T-helper 1 cell (primary cell): ENCODE results near the gene WWC2.
A peak's percentile ranks its signal among the peaks of the same experiment; 100 is the strongest.

Source experiments
- DNase-seq, 5 donors: peaks; one replicate each; pipeline ENCODE4 v3.0.0-alpha.2; 2012 to 2020

WWC2 gene

DNA sequence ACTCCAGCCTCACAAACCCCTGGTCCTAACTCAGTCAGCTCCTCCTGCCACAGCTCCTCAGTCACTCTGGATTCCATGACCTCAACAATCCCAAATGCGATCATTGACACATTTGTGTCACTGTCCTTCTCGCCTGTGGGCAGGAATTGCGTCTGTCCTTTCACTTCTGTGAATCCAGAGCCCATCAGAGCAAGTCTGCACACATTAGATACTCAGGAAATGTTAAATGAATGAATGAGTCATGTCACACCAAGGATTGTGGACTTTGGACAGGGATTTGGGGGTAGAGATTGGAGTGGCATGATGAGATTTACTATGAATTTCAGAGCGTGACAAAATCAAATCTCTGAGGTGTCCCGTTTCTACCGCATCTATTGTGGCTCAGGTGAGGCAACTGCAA is 234.9 kb downstream of the WWC2 start:
- no peak for DNase-seq

DNA sequence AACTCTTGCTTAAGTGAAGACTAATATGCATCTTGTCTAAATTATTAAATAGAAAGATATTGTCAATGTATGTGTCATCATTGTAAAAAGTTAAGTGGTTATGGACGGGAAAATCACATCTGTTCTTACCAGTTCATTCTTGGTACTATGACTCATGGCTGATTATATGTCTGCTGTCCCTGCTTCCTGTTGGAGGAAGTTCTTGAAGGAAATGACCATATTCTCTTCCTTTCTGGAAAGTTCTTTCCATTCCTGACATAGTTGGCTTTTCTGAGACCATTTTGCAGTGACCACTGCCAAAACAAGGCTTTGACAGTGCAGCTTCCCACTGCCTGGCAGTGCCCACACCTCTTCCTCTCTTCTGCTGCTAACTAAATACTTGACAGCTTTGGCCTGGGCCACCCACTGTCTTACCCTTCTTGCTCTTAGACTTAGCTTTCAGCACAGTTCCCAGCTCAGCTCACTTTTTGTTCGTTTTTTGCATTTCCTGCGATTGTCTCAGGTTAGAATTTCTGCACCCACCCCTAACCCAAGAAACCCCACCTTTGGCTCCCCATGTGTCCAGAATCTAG is 236.4 kb downstream of the WWC2 start:
- peak in 1 of 5 donors; percentile 38 for DNase-seq

DNA sequence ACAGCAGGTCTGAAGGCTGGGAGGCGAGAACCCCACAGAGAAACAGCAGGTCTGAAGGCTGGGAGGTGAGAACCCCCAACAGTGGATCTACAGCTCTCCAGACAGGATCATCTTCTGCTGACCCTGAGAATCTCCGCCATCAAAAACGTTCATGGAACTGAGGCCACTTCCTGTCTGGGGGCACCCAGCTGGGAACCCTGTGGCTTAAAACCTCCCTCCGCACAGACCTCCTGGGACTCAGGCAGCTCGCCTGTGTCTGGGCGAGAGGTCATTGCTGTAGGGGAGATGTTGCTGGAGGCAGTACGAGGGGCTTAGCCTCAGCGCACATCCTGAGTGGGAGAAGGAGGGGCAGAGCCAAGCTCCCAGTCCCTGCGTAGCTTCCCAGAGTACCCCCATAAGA is 238.3 kb downstream of the WWC2 start:
- no peak for DNase-seq

DNA sequence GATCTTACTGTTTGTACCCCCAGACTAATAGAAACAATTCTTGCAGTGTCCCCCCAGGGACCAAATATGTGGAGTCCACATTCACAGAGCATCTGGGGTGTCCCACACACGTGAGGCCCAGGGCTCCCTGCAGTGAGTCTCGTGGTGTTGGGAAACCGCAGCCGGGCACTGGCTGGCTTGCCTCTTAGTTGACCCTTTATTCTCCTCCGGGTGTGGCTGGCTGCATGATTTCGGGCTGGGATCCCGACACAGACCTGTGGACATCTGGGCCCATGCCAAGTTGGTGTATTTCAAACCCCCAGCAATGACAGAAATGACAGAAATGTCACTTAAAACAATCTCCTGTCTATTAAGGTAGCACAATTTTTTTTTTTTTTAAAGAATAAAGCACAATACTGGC is 238.8 kb downstream of the WWC2 start:
- no peak for DNase-seq

DNA sequence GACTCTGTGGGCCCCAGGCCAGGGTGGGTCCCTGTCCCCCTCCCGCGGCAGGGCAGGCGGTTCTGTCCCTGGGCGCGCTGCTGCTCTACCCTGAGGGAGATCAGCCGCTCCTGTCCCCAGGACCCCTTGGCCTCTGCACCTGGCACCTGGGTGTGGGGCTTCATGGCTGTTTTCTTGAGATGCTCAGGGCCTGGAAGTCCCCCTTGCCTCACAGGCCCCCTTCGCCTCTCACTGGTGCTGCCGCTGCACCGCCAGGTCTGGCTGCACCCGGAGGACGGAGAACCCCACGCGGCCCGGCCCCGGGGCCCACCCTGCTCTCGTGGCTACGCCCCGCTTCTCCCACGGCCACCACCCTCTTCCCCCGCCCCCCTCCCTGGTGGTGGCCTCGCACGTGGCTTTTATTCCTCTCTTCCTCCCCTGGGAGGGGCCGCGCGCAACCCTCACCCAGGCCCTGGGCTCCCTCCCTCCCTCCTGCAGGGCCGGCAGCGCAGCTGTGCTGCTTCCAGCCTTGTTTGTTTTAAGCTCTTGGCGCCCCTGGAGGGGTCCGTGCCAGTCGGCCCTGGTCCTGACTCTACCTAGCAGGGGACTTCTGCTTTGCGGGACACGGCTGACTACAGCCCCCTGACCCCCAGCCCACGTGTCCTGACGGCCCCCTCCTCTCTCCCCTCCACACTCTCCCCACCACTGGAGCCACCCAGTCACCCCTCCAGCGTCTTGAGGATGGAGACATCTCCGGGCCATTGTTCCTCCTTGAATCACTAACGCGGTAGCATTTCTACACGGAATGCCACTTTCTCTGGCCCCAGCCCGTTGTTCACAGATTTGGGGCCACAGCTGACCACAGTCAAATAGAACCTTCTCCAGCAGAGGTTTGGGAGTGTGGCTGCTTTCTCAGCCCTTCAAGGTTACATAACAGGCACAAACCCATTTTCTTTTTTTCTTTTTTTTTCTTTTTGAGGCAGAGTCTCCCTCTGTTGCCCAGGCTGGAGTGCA is 243.8 kb downstream of the WWC2 start:
- no peak for DNase-seq

DNA sequence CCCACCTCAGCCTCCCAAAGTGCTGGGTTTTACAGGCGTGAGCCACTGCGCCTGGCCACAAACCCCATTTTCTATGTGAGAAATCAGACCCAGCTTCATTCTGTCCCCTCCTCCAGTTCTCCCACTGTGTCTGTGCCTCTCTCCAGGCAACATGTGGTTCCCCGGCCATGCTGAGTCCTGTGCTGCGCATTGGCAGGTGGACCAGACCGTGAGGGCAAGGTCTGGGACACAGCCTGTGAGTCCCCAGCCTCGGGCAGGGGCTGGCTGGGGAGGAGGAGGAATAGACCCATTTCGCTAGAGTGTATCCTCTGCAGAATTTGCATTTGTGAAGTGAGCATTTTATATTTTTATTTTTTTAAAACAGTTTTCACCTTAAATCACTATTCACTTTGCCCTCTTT is 244.7 kb downstream of the WWC2 start:
- no peak for DNase-seq

DNA sequence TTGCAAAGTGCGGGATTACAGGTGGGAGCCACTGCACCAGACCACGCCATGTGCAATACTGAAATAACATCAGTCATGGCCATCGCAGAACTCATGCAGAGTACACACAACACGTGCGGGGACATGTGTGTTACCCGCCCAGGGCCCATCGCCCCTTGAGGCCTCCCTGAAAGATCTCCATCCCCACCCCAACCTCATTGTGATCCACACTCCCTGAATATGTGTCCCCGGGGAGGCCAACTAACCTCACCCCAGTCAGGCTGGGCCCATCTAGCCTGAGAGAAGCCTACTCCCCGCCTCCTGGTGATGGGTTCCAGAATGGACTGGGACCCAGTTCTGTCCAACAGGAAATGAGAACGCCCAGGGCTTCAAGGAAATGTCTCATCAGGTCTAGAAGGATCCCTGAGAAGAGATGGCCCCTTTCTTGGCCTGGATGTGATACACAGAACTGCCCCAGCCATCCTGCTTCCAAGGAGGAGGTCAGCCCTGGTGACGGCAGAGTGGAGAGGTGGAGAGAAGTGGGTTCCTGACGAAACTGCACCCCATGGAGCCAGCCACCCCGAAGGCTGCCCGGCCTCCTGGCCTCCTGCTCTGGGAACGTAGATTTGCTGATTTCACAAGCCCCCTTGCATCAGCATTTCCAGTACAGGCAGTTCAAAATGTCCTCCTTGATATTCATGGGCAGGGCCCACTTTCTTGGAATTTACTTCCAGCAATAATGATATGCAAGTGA is 245.6 kb downstream of the WWC2 start:
- no peak for DNase-seq

DNA sequence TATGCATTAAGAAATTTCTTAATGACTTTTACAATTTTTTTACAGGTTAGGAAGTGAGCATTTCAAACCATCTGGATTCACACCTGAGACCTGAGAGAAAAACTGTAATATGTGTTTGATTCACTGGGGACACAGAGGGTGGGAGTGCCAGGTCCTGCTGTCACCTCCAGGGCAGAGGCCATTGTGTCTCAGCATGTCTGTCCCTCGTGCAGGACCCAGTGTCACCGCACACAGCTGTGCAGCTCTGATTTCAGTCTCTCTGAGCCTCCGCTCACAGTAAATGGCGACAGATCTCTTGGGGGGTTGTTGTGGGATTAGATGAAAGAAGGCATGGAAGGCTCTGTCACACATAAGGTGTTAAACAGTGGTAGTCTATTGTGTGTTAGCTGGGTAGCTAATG is 246.2 kb downstream of the WWC2 start:
- DNase-seq: no peak

DNA sequence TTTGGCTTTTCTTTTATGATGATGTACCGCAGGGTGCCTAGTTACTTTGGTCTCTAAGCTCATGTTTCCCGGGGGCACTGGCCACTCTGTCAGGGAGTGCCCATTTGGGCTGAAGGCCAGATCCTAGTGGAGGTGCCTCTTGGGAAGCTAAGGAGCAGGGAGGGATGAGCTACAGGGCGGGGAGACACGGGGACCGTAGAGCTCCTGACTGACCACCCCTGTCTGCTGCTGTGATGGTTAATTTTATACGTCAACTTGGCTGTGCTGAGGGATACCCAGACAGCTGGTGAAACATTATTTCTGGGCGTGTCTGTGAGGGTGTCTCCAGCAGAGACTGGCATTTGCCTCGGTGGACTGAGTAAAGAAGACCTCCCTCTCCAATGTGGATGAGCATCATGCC is 248.1 kb downstream of the WWC2 start:
- DNase-seq: no peak

DNA sequence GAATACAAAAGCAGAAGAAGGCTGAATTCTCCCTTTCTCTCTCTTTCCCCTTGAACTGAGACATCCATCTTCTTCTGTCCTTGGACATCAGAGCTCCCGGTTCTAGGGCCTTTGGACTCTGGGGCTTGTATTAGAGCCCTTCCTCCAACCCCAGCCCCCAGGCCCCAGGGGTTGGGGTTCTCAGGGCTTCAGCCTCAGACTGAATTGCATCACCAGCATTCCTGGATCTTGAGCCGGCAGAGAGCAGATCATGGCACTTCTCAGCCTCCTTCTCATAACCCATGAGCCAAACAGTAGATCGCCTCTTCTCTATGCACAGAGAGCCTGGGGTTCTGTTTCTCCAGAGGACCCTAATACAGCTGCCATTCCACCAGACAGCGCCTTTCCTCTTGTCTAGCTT is 248.5 kb downstream of the WWC2 start:
- DNase-seq: no peak

DNA sequence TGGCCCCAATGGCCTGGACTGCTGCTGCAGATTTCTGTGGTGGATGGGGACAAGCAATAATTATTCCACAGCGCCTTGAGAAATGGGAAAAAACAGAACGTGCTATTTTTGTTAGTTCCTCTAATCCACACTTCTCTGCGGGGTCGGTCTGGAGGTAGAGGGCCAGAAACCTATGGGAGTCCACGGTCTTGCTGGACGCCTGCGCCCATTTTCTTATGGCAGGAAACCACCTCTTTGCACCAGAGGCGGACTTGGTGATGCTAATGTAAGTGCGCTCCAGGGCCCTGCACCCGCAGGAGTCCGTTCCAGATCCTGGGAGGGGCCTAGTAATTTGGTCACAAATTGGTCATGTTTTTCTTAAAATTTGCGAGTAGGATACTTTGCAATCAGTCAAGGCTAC is 249.1 kb downstream of the WWC2 start:
- no peak for DNase-seq

DNA sequence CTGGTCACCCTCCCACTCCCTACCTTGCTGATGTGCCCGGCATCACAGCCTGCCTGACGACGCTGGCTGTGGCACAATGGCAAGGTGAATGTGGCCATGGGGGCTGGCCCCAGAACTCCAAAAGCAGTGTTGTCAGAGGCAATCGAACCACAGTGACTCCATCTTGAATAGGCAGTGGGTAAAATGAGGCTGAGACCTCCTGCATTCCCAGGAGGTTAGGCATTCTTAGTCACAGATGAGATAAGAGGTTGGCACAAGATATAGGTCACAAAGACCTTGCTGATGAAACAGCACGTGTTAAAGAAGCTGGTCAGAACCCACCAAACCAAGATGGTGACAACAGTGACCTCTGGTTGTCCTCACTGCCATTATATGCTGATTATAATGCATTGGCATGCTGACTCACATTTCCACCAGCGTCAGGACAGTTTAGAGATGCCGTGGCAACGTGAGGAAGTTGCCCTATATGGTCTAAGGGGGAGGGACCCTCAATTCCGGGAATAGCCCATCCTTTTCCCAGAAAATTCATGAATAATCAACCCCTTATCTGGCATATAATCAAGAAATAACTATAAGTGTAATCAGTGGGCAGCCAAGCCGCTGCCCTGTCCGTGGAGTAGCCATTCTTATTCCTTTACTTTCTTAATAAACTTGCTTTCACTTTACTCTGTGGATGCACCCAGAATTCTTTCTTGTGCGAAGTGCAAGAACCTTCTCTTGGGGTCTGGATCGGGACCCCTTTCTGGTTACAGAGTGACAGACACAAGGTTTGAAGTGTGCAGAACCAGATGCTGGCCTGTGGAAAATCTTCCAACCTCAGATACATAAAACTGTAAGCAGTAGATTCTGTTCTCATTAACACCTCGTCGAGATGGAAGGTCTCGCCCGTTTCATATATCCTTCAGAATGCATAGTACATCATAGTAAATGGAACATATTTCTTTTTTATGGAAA is 249.9 kb downstream of the WWC2 start:
- DNase-seq: peak in 1 of 5 donors; percentile 87

DNA sequence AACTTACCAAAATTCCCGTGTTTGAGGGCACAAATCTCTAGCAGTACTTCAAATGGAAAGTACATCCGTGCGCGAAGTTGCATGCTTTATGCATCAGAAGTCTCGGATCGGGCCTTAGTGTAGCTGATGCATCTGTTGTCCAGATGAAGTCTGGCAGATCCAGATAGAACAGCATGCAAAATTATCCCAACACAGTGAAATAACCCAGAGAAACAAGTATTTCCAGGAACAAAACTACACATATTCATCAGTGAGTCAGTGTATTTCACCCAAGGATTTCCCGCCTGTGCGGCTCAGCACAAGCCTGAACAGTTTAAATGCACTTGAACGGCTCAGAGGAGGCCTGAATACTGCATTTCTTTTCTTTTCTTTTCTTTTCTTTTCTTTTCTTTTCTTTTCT is 250.6 kb downstream of the WWC2 start:
- DNase-seq: no peak

DNA sequence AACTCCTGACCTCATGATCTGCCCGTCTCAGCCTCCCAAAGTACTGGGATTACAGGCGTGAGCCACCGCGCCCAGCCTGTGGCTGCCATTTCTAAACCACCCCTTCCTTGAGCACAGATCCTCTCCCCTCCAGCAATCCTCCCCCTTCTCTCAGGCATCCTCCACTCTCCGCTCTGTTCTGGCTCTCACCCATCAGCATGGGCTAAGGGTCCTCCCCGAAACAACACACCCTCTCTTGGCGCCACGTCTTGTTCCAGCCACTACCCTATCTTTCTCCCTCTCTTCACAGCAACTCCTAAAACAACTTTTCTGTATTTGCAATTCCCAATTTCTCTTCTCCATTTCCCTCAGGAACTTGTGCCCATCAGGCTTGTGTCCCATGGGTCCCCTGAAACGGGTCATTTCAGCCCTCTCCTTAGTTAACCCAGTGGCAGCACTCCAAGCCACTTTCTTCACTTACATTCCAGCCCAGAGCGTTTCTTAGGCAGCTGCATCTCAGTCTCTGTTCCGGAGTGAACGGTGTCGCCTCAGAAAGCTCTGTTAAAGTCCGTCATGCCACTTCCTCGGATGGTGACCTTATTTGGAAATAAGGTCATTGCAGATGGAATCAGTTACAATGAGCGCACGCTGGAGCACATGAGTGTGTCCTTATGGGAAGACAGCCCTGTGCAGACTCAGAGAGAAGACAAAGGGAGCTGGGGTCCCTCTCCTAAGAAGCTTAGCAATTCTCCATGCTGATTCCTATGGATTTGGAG is 251.4 kb downstream of the WWC2 start:
- DNase-seq: no peak

DNA sequence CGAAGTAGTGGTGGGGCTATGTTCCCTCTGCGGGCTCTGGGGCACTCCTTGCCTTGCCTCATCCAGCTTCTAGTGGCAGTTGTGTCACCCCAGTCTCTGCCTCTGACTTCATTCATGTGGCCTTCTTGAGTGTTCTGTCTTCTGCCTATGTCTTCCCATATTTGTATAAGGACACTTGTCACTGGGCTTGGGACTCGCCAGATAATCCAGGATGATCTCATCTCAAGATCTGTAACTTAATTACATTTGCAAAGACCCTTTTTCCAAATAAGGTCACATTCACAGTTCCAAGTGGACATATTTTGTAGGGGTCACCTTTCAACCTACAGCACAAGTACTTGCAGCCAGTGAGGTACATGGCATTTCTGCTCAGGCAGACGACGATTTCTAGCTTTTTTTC is 253.5 kb downstream of the WWC2 start:
- no peak for DNase-seq

DNA sequence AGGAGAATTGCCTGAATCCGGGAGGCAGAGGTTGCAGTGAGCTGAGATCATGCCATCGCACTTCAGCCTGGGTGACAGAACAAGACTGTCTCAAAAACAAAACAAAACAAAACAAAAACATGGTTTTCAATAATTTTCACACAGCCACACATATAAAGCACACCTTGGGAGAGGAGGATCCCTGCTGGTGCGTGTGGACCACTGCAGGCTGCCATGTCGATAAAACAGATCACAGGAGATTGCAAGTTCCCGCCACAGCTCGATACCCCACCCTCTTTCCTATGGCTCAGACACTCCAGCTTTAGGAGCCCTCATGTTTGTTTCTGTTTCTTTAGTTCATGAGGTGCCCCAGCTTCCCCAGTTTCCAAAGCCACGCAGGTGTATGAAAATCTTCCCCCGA is 254.5 kb downstream of the WWC2 start:
- no peak for DNase-seq

DNA sequence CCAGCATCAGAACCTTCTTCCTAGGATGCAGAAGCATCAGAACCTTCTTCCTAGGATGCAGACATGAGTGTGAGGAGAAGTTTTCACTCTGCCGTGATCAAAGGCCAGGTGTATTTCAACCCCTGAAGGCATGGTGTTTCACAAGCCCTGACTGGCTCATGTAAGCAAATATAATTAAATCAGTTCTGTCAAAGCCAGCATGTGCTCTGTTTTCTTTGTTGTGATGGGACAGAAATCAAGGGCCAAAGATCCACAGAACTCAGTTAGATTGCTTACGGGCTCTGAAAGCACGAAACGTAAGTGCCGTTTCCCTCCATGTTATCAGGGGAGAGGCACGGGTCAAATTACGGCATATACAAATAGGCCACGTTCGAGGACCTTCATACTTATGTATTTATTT is 255.2 kb downstream of the WWC2 start:
- no peak for DNase-seq

DNA sequence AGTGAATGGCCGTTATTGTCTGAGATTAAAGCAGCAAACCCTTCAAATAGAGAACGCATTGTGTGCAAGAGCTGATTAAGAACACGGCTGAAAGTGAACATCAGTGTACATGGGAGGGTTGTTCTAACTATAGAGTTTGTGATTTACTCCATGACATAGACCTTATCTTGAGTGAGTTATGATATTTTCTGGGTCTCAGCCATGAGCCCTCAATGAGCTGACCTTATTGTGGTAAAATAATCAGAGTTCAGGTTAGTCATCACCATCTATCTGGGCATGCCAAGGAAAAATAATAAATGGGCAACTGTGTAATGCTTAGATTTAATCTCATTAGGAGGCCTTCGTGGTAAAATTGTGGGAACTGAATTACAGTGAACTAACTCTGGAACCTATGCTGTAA is 256.3 kb downstream of the WWC2 start:
- DNase-seq: no peak

DNA sequence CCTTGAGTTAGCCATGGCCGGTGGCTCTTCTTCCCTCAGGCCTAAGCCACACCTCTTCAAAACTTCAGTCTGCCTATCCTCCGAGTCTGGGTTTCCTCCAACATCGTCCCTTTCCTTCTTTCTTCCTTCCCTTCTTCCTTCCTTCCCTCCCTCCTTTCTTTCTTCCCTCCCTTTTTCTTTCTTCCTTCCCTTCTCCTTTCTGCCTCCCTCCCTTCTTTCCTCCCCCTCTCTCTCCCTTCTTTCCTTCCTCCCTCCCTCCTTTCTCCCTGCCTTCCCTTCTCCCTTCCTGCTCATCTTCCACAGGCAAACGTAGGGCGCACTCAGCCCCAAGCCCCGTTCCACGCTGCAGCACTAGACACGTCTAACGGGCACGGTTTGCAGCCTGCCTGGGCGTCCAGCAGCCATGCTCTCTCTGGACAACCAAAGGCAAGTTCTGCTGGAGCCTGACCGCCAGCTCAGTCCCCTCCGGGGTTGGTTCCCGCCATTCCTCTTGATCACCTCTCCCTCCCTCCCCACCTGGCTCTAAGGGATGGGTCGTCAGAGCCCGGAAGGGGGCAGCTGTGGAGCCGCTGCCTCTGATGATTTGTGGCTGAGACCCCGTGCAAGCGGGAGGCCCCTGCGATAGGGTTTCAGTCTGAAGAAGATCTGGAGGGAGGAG is 257.2 kb downstream of the WWC2 start:
- DNase-seq: no peak

DNA sequence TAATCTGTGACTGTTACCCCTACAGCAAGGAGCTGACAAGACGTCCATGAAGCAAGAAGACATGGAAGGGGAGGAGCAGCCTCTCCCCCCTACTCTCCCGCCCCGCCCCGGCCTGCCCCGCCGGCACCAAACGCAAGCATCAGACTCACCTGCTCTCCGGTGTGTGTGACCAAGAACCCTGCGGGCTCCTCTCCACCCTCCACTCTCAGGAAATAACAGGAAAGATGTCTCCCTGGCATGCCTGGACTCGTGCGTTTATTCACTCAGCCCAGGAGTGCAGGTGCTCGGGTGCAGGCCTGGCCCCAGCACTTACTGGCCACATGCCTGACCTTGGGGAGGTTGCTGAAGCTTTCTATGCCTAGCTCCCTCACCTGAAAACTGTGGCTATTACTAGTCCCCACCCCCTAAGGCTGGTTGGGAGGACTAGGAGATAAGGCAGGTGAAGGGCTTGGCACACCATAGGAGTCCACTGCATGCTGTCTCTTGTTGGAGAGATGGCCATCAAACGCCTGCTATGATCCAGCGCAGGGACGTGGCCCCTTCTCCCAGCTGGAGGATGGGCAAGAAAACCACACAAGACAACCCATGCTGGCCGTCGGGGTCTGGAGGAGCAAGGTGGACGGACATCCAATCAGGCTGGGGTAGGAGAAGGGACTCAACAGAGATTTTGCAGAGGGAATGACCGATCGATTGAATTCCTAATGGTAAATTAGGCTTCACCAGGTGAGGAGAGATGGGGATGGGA is 258.0 kb downstream of the WWC2 start:
- DNase-seq: no peak
